Gastroesophageal sphincter (tissue), 3 donors: Measurements from ENCODE around the gene SLC2A13.

Experiments used
- CTCF ChIP-seq, 4 experiments: fragments of 200-600 bp in 2 of 4; fragments of 450-650 bp in 2 of 4; sonication (generic) in 1 of 4; IDR thresholded peaks; one replicate each; pipeline ENCODE4 v1.5.1; 2017 to 2019; ENCODE audit warnings: antibody characterized with exemption in 4 of 4, mild to moderate bottlenecking in 2 of 4, moderate library complexity in 2 of 4
- POLR2A ChIP-seq, 2 donors: fragments of 450-650 bp; IDR thresholded peaks; one replicate each; pipeline ENCODE4 v1.6.1; 2017; ENCODE audit warnings: antibody characterized with exemption in 2 of 2, mild to moderate bottlenecking in 2 of 2, moderate library complexity in 1 of 2

GRCh38 chr12:39920222-39920621 lies 185.7 kb downstream of the SLC2A13 start:
- TF ChIP-seq CTCF (IDR thresholded peaks at IDR 0.05) (no peak), POLR2A (IDR thresholded peaks at IDR 0.05) (no peak)
